BE2C (cell line): ENCODE results near the gene ZNF764.

Source experiments
- DNase-seq: peaks from one replicate; pipeline ENCODE4 v3.0.0-alpha.2; 2020
- H3K27me3 ChIP-seq: fragments of 250-450 bp; sonication (Bioruptor Pico); 2 replicates; pipeline ENCODE4 v1.5.1; 2020; ENCODE audit warnings: mild to moderate bottlenecking
- H3K36me3 ChIP-seq: fragments of 250-450 bp; sonication (Bioruptor Pico); 2 replicates; pipeline ENCODE4 v1.5.1; 2020; ENCODE audit warnings: mild to moderate bottlenecking
- H3K4me1 ChIP-seq: fragments of 250-450 bp; sonication (Bioruptor Pico); 2 replicates; pipeline ENCODE4 v1.5.1; 2020
- H3K4me3 ChIP-seq: 2 replicates; pipeline ENCODE4 v1.5.1; 2011; ENCODE audit warnings: low read depth, low read length
- H3K9me3 ChIP-seq: fragments of 250-450 bp; sonication (Bioruptor Pico); 2 replicates; pipeline ENCODE4 v1.5.1; 2020
- TF ChIP-seq, protein P1 (sequence below): IDR thresholded peaks from 2 replicates; pipeline ENCODE4 v1.5.1; 2012; ENCODE audit warnings: mild to moderate bottlenecking, low read depth, low read length

Gene ZNF764

GRCh38 chr16:30519120-30520049 is 38.8 kb downstream of the ZNF764 start:
- no peaks in the 10 kb centered on the region for H3K9me3 ChIP-seq
- H3K4me1 ChIP-seq: no peaks in the 10 kb centered on the region
- no peaks in the 10 kb centered on the region for H3K27me3 ChIP-seq
- DNase-seq: no peak
- no peaks in the 10 kb centered on the region for H3K36me3 ChIP-seq
- H3K4me3 ChIP-seq: no peak overlapping the region
- TF ChIP-seq, protein P1, sequence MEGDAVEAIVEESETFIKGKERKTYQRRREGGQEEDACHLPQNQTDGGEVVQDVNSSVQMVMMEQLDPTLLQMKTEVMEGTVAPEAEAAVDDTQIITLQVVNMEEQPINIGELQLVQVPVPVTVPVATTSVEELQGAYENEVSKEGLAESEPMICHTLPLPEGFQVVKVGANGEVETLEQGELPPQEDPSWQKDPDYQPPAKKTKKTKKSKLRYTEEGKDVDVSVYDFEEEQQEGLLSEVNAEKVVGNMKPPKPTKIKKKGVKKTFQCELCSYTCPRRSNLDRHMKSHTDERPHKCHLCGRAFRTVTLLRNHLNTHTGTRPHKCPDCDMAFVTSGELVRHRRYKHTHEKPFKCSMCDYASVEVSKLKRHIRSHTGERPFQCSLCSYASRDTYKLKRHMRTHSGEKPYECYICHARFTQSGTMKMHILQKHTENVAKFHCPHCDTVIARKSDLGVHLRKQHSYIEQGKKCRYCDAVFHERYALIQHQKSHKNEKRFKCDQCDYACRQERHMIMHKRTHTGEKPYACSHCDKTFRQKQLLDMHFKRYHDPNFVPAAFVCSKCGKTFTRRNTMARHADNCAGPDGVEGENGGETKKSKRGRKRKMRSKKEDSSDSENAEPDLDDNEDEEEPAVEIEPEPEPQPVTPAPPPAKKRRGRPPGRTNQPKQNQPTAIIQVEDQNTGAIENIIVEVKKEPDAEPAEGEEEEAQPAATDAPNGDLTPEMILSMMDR: no peak

DNA sequence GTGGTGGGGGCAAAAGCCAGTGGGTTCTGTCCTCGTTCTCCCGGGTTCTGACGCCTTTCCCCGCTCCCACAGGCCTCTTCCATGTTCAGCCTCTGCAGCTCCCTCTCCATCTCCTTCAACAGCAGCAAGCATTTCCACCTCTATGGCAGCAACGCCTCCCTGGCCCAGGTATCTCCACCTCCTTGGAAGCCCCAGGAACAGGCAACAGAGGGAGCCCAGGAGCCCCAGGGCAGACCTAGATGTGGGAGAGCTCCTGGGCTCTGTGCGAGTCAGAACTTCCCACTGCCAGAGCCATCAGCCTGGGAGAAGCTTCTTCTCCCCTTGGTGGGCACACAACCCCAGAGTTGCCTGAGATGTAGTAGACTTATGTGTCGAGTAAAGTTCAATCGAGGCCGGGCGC is 39.6 kb downstream of the ZNF764 start:
- H3K4me3 ChIP-seq: no peak overlapping the region
- DNase-seq: no peak
- no peaks in the 10 kb centered on the region for H3K4me1 ChIP-seq
- H3K9me3 ChIP-seq: no peaks in the 10 kb centered on the region
- TF ChIP-seq, protein P1: no peak
- no peaks in the 10 kb centered on the region for H3K27me3 ChIP-seq
- no peaks in the 10 kb centered on the region for H3K36me3 ChIP-seq

DNA sequence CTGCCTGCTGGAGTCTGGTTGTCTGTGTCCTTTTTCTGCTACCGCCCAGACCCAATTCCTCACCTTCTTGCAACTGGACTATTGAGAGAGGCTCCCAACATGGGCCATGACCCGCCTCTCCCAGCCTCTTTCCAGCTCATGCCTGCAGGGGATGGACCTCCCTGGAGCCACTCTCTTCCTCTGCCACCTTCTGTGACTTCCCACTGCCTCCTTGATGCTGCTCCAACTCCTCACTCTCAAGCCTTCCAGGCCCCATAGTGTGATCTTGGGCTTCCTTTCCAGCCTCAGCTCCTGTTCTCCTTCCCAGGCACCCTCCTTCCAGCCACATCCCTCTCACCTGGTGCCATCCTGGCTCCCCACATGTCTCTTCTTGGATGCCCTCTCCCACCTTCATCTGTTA is 42.9 kb downstream of the ZNF764 start:
- Histone ChIP-seq H3K9me3 (peaks cover 4% of the 10 kb centered on the region), H3K4me3 (no peak overlapping the region), H3K4me1 (no peaks in the 10 kb centered on the region), H3K36me3 (no peaks in the 10 kb centered on the region), H3K27me3 (no peaks in the 10 kb centered on the region)
- TF ChIP-seq, protein P1: no peak
- no peak for DNase-seq

- no peak for DNase-seq
- no peaks in the 10 kb centered on the region for H3K27me3 ChIP-seq
- H3K9me3 ChIP-seq: peaks cover 4% of the 10 kb centered on the region
- TF ChIP-seq, protein P1: no peak
- H3K4me3 ChIP-seq: no peak overlapping the region
- no peaks in the 10 kb centered on the region for H3K4me1 ChIP-seq
- H3K36me3 ChIP-seq: no peaks in the 10 kb centered on the region
Observed at GRCh38 chr16:30511509-30511908, 46.7 kb downstream of the ZNF764 start.

GRCh38 chr16:30510376-30510938 is 47.7 kb downstream of the ZNF764 start:
- no peak for DNase-seq
- no peaks in the 10 kb centered on the region for H3K36me3 ChIP-seq
- no peak overlapping the region for H3K4me3 ChIP-seq
- no peaks in the 10 kb centered on the region for H3K27me3 ChIP-seq
- no peaks in the 10 kb centered on the region for H3K4me1 ChIP-seq
- peaks cover 4% of the 10 kb centered on the region for H3K9me3 ChIP-seq
- TF ChIP-seq, protein P1: no peak
